ENCODE data around the gene FLYWCH1. TPM values are rescaled to one million over a fixed set of nuclear protein-coding genes. Genes with fewer than 3 reads are reported as not detected.

Gene FLYWCH1
- total and polyA plus RNA-seq, 2 donors (not counting 1 experiment from before 2014, with no cell fraction given), result 78.3 to 120 TPM

DNA sequence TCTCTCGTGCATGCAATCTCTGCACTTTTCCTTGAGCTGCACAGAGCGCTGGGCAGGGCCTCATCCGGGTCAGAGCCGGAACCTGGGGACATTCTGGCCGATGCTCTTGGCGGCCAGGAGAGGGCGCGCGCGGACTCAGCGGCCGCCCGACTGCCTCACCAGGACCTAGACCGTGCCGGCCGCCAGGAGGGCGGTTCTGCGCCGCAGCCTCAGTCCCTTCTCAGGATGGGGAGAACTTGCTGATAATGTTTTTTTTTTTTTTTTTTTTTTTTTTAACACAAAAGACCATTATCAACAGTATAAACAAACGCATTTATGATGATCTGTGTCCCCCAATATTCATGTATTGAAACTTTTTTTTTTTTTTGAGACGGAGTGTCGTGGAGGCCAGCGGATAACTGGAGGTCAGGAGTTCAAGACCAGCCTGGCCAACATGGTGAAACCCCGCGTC lies 36.8 kb upstream of the FLYWCH1 start:
- ChIA-PET CTCF (interaction anchor here (0.6 to 6.1 kb wide), 10 partner anchors 8 to 1228 kb away, joined by 4 to 61 read pairs (median 5); partner anchors contain the start of genes FLYWCH1 and FLYWCH2), POLR2A (interaction anchor here (0.7 kb wide), 1 partner anchor 34 kb away, joined by 5 read pairs; no protein-coding TSS in a partner anchor)
- no peak for TF ChIP-seq EZH2 (IDR thresholded peaks at IDR 0.05; ENCODE audit: borderline replicate concordance, insufficient read depth, low read depth, low read length, poor library complexity, severe bottlenecking)
- TF ChIP-seq, protein P1, sequence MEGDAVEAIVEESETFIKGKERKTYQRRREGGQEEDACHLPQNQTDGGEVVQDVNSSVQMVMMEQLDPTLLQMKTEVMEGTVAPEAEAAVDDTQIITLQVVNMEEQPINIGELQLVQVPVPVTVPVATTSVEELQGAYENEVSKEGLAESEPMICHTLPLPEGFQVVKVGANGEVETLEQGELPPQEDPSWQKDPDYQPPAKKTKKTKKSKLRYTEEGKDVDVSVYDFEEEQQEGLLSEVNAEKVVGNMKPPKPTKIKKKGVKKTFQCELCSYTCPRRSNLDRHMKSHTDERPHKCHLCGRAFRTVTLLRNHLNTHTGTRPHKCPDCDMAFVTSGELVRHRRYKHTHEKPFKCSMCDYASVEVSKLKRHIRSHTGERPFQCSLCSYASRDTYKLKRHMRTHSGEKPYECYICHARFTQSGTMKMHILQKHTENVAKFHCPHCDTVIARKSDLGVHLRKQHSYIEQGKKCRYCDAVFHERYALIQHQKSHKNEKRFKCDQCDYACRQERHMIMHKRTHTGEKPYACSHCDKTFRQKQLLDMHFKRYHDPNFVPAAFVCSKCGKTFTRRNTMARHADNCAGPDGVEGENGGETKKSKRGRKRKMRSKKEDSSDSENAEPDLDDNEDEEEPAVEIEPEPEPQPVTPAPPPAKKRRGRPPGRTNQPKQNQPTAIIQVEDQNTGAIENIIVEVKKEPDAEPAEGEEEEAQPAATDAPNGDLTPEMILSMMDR (IDR thresholded peaks at IDR 0.05), result peak; percentile 94
- Histone ChIP-seq H3K9me3 (ENCODE audit: control extremely low read depth in 1 of 3, control insufficient read depth in 2 of 3, insufficient read depth in 1 of 3, low read length in 2 of 3) (peaks cover 0 to 3% (median 0%) of the 10 kb centered on the region in 3 donors), H3K4me2 (replicated peaks; ENCODE audit: low read depth, low read length, poor library complexity, severe bottlenecking) (peak overlapping the region; percentile 40), H4K20me1 (ENCODE audit: control insufficient read depth, insufficient read depth, low read length, poor library complexity, severe bottlenecking) (no peaks in the 10 kb centered on the region), H3K4me1 (ENCODE audit: control insufficient read depth in 2 of 2, insufficient read depth in 2 of 2, low read length in 2 of 2) (peaks cover 0 to 5% of the 10 kb centered on the region in 2 donors), H3K27ac (ENCODE audit: low read length in 2 of 2) (no peak overlapping the region), H3K36me3 (replicated peaks in 1 of 2; ENCODE audit: control extremely low read depth in 1 of 2, control insufficient read depth in 1 of 2, extremely low read depth in 1 of 2, insufficient read depth in 2 of 2, low read length in 1 of 2) (no peaks in the 10 kb centered on the region), H3K4me3 (ENCODE audit: control extremely low read depth in 1 of 5, extremely low read depth in 1 of 5, insufficient read depth in 1 of 5, low read depth in 2 of 5, low read length in 4 of 5) (no peak overlapping the region), H3K9ac (ENCODE audit: low read length) (no peak overlapping the region), H2AFZ (ENCODE audit: insufficient read depth, low read depth, low read length, poor library complexity, severe bottlenecking) (peak overlapping the region; percentile 28), H3K27me3 (replicated peaks in 1 of 4; ENCODE audit: control extremely low read depth in 1 of 4, control insufficient read depth in 3 of 4, insufficient read depth in 4 of 4, low read length in 3 of 4) (peaks cover 0 to 2% (median 0%) of the 10 kb centered on the region in 4 experiments), H3K79me2 (ENCODE audit: control insufficient read depth, insufficient read depth, low read length) (no peaks in the 10 kb centered on the region)
- ATAC-seq (ENCODE audit: low read depth), result peak; percentile 100
- Mint-ChIP-seq H3K4me1 (peaks cover 2% of the 10 kb centered on the region), H3K27me3 (peaks cover 13% of the 10 kb centered on the region), H3K9me3 (ENCODE audit: insufficient read depth) (no peaks in the 10 kb centered on the region), H3K27ac (peak overlapping the region; percentile 53), H3K4me3 (no peak overlapping the region)
- 0% methylated on average over 10 of the region's 25 CpGs for WGBS (ENCODE audit: insufficient coverage)
- peak; percentile 86 for DNase-seq
- intact Hi-C loops (cut with micrococcal nuclease), result loop anchor here (1.0 kb wide), 4 partner anchors 8 to 52 kb away; partner anchors contain the start of gene FLYWCH2

DNA sequence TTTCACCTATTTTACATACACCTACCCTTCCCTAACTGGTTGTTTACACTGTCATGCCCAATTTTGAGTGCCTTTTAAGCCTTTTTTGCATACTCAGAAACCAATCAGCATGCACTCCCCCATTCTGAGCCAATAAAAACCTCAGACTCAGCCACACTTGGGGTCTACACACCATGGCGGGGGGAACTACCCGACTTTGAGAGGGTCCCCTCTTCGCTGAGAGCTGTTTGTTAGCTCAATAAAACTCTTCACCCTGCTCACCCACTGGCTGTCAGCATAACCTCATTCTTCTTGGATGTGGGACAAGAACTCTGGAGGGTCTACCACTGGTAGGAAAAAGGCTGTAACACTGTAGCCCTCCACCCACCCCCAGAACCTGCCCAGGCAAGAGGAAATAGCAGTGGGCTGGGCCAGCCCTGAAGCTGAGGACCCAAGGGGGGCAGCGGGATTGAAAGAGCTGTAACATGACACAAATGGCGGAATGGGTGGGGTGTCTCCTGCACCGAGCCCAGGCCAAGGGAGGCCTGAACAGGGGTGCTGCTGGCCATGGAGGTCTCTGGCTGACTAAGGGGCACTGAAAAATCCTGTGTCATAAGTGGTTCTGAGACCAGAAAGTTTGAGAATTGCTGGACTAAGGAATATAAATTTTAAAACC lies 31.8 kb upstream of the FLYWCH1 start:
- TF ChIP-seq, protein P1 (IDR thresholded peaks at IDR 0.05), result no peak
- TF ChIP-seq EZH2 (IDR thresholded peaks at IDR 0.05; ENCODE audit: borderline replicate concordance, insufficient read depth, low read depth, low read length, poor library complexity, severe bottlenecking), result no peak
- Mint-ChIP-seq H3K4me3 (no peak overlapping the region), H3K27ac (no peak overlapping the region), H3K4me1 (peaks cover 12% of the 10 kb centered on the region), H3K27me3 (peaks cover 6% of the 10 kb centered on the region), H3K9me3 (ENCODE audit: insufficient read depth) (no peaks in the 10 kb centered on the region)
- intact Hi-C loops (cut with micrococcal nuclease), result loop anchor here (5.0 kb wide), 3 partner anchors 102 to 242 kb away; partner anchors contain the start of gene PKMYT1
- Histone ChIP-seq H3K27ac (ENCODE audit: low read length in 2 of 2) (no peak overlapping the region), H3K79me2 (ENCODE audit: control insufficient read depth, insufficient read depth, low read length) (peaks cover 10% of the 10 kb centered on the region), H3K27me3 (replicated peaks in 1 of 4; ENCODE audit: control extremely low read depth in 1 of 4, control insufficient read depth in 3 of 4, insufficient read depth in 4 of 4, low read length in 3 of 4) (peaks cover 0 to 2% (median 0%) of the 10 kb centered on the region in 4 experiments), H2AFZ (ENCODE audit: insufficient read depth, low read depth, low read length, poor library complexity, severe bottlenecking) (no peak overlapping the region), H3K4me1 (ENCODE audit: control insufficient read depth in 2 of 2, insufficient read depth in 2 of 2, low read length in 2 of 2) (peaks cover 6 to 14% of the 10 kb centered on the region in 2 donors), H3K9ac (ENCODE audit: low read length) (no peak overlapping the region), H3K9me3 (ENCODE audit: control extremely low read depth in 1 of 3, control insufficient read depth in 2 of 3, insufficient read depth in 1 of 3, low read length in 2 of 3) (peaks cover 0 to 7% (median 0%) of the 10 kb centered on the region in 3 donors), H3K36me3 (replicated peaks in 1 of 2; ENCODE audit: control extremely low read depth in 1 of 2, control insufficient read depth in 1 of 2, extremely low read depth in 1 of 2, insufficient read depth in 2 of 2, low read length in 1 of 2) (no peaks in the 10 kb centered on the region), H3K4me3 (ENCODE audit: control extremely low read depth in 1 of 5, extremely low read depth in 1 of 5, insufficient read depth in 1 of 5, low read depth in 2 of 5, low read length in 4 of 5) (no peak overlapping the region), H3K4me2 (replicated peaks; ENCODE audit: low read depth, low read length, poor library complexity, severe bottlenecking) (no peak overlapping the region), H4K20me1 (ENCODE audit: control insufficient read depth, insufficient read depth, low read length, poor library complexity, severe bottlenecking) (no peaks in the 10 kb centered on the region)
- no peak for ATAC-seq (ENCODE audit: low read depth)
- no peak for DNase-seq
- ChIA-PET CTCF (interaction anchor here (1.1 to 6.1 kb wide), 4 partner anchors 12 to 39 kb away, joined by 3 to 61 read pairs (median 10); partner anchors contain the start of gene FLYWCH1), POLR2A (interaction anchor here (1.0 kb wide), 1 partner anchor 47 kb away, joined by 4 read pairs; no protein-coding TSS in a partner anchor)
- 96% methylated on average over 4 of the region's 6 CpGs for WGBS (ENCODE audit: insufficient coverage)

Measured in B cell (primary cell).